ENCODE data around the gene KRTAP25-1. TPM values are rescaled to one million over a fixed set of nuclear protein-coding genes. Genes with fewer than 3 reads are reported as not detected.

Gene KRTAP25-1
- total and polyA plus RNA-seq, 4 donors: not detected

Other genes with a start within 250 kb of the KRTAP25-1 start
- not detected for gene CLDN17, start 122.7 kb downstream of the KRTAP25-1 start, total RNA-seq
- gene CLDN17, start 122.7 kb downstream of the KRTAP25-1 start, polyA plus RNA-seq: not detected
- 1 to 10 TPM; 2.3 to 3.1 TPM for gene CLDN8, start 73.4 kb downstream of the KRTAP25-1 start, total RNA-seq
- 1 to 10 TPM; 1.1 to 1.3 TPM for gene CLDN8, start 73.4 kb downstream of the KRTAP25-1 start, polyA plus RNA-seq
- not detected for gene KRTAP24-1, start 6.6 kb downstream of the KRTAP25-1 start, total RNA-seq
- gene KRTAP24-1, start 6.6 kb downstream of the KRTAP25-1 start, polyA plus RNA-seq: not detected
- not detected for gene KRTAP26-1, start 30.8 kb upstream of the KRTAP25-1 start, total RNA-seq
- gene KRTAP26-1, start 30.8 kb upstream of the KRTAP25-1 start, polyA plus RNA-seq: not detected
- not detected for gene KRTAP27-1, start 48.2 kb upstream of the KRTAP25-1 start, total RNA-seq
- not detected for gene KRTAP27-1, start 48.2 kb upstream of the KRTAP25-1 start, polyA plus RNA-seq
- gene KRTAP23-1, start 59.1 kb upstream of the KRTAP25-1 start, total RNA-seq: not detected
- not detected for gene KRTAP23-1, start 59.1 kb upstream of the KRTAP25-1 start, polyA plus RNA-seq
- not detected for gene KRTAP13-2, start 82.8 kb upstream of the KRTAP25-1 start, total RNA-seq
- not detected for gene KRTAP13-2, start 82.8 kb upstream of the KRTAP25-1 start, polyA plus RNA-seq
- gene KRTAP13-1, start 106.5 kb upstream of the KRTAP25-1 start, total RNA-seq: not detected
- gene KRTAP13-1, start 106.5 kb upstream of the KRTAP25-1 start, polyA plus RNA-seq: not detected
- gene KRTAP13-3, start 136.4 kb upstream of the KRTAP25-1 start, total RNA-seq: not detected
- not detected for gene KRTAP13-3, start 136.4 kb upstream of the KRTAP25-1 start, polyA plus RNA-seq
- gene KRTAP13-4, start 140.7 kb upstream of the KRTAP25-1 start, total RNA-seq: not detected
- not detected for gene KRTAP13-4, start 140.7 kb upstream of the KRTAP25-1 start, polyA plus RNA-seq
- gene KRTAP15-1, start 150.8 kb upstream of the KRTAP25-1 start, total RNA-seq: not detected
- not detected for gene KRTAP15-1, start 150.8 kb upstream of the KRTAP25-1 start, polyA plus RNA-seq
- not detected for gene KRTAP19-1, start 190.9 kb upstream of the KRTAP25-1 start, total RNA-seq
- not detected for gene KRTAP19-1, start 190.9 kb upstream of the KRTAP25-1 start, polyA plus RNA-seq
- gene KRTAP19-2, start 197.9 kb upstream of the KRTAP25-1 start, total RNA-seq: not detected
- gene KRTAP19-2, start 197.9 kb upstream of the KRTAP25-1 start, polyA plus RNA-seq: not detected
- gene KRTAP19-3, start 202.5 kb upstream of the KRTAP25-1 start, total RNA-seq: not detected
- gene KRTAP19-3, start 202.5 kb upstream of the KRTAP25-1 start, polyA plus RNA-seq: not detected
- gene KRTAP19-4, start 207.7 kb upstream of the KRTAP25-1 start, total RNA-seq: not detected
- not detected for gene KRTAP19-4, start 207.7 kb upstream of the KRTAP25-1 start, polyA plus RNA-seq
- gene KRTAP19-5, start 212.6 kb upstream of the KRTAP25-1 start, total RNA-seq: not detected
- not detected for gene KRTAP19-5, start 212.6 kb upstream of the KRTAP25-1 start, polyA plus RNA-seq